MCF 10A (cell line): ENCODE data around the gene RGS3. TPM values are rescaled to one million over a fixed set of nuclear protein-coding genes. Genes with fewer than 3 reads are reported as not detected.

ENCODE experiments used
- BruUV-seq: library from RNA; stranded (reverse); fragments of 400-500 nt; replicated peaks from 2 replicates; lab custom pipeline; 2021; lab: Mats Ljungman, UMichigan
- CTCF ChIA-PET: fragments of 300-600 bp; sonication (Branson Sonifier 250); formaldehyde crosslinking; extraction: SDS; loops from one replicate; lab custom pipeline; 2021; ENCODE audit warnings: antibody characterized with exemption, inconsistent platforms; lab: Yijun Ruan, JAX
- POLR2A ChIA-PET: fragments of 300-600, 350-650 bp; sonication (Branson Sonifier 250); formaldehyde crosslinking; extraction: SDS; loops from one replicate; lab custom pipeline; 2020; ENCODE audit warnings: antibody characterized with exemption, inconsistent platforms; lab: Yijun Ruan, JAX
- DNase-seq: peaks from one replicate; pipeline ENCODE4 v3.0.0-alpha.2; 2018; ENCODE audit not compliant: unreplicated experiment
- H3K27ac Mint-ChIP-seq: one replicate; pipeline ENCODE4 v1.8.0; 2022; ENCODE audit warnings: mild to moderate bottlenecking, low read depth, mixed read lengths; ENCODE audit not compliant: unreplicated experiment
- H3K27me3 Mint-ChIP-seq: one replicate; pipeline ENCODE4 v1.8.0; 2022; ENCODE audit warnings: mixed read lengths; ENCODE audit not compliant: insufficient read depth, unreplicated experiment
- H3K36me3 Mint-ChIP-seq: one replicate; pipeline ENCODE4 v1.8.0; 2022; ENCODE audit warnings: mild to moderate bottlenecking, moderate library complexity, mixed read lengths; ENCODE audit not compliant: insufficient read depth, unreplicated experiment
- H3K4me1 Mint-ChIP-seq: one replicate; pipeline ENCODE4 v1.8.0; 2022; ENCODE audit warnings: mixed read lengths; ENCODE audit not compliant: insufficient read depth, unreplicated experiment
- H3K4me3 Mint-ChIP-seq: one replicate; pipeline ENCODE4 v1.8.0; 2022; ENCODE audit warnings: mild to moderate bottlenecking, moderate library complexity, mixed read lengths; ENCODE audit not compliant: unreplicated experiment
- H3K9me3 Mint-ChIP-seq: one replicate; pipeline ENCODE4 v1.8.0; 2022; ENCODE audit warnings: mixed read lengths; ENCODE audit not compliant: unreplicated experiment
- CTCF ChIP-seq: fragments of 200-600 bp; IDR thresholded peaks from one replicate; pipeline ENCODE4 v1.8.0; 2022; ENCODE audit warnings: antibody characterized with exemption, mild to moderate bottlenecking; ENCODE audit not compliant: unreplicated experiment
- intact Hi-C: fragments of 100-400 bp; cut with micrococcal nuclease; formaldehyde crosslinking; loops from 2 replicates; pipeline ENCODE4 v1.14.1; 2022
- total RNA-seq: library from RNA; stranded (reverse); gene quantifications from 2 replicates; pipeline ENCODE4 v1.2.3, GENCODE V29; 2022

The RGS3 gene
- total RNA-seq, 1 experiment from 2014 or later: 32.1 TPM

- no peak overlapping the region for H3K4me3 Mint-ChIP-seq
- TF ChIP-seq CTCF: no peak
- peaks cover 22% of the 10 kb centered on the region for H3K27me3 Mint-ChIP-seq
- POLR2A ChIA-PET: interaction anchor here (0.5 kb wide), 1 partner anchor 36 kb away, joined by 3 read pairs; no protein-coding TSS in a partner anchor
- no peak overlapping the region for H3K27ac Mint-ChIP-seq
- no peak for DNase-seq
- H3K4me1 Mint-ChIP-seq: no peaks in the 10 kb centered on the region
- BruUV-seq: no TSS peak
- no peaks in the 10 kb centered on the region for H3K36me3 Mint-ChIP-seq
- CTCF ChIA-PET: interaction anchor here (0.5 to 0.7 kb wide), 2 partner anchors 64 to 111 kb away, joined by 3 read pairs; no protein-coding TSS in a partner anchor
- H3K9me3 Mint-ChIP-seq: no peaks in the 10 kb centered on the region
- intact Hi-C loops: no loop called here
Observed at GRCh38 chr9:113479174-113479621, 15.7 kb downstream of the RGS3 start.

GRCh38 chr9:113480612-113481011 lies 17.1 kb downstream of the RGS3 start:
- Mint-ChIP-seq H3K27me3 (peaks cover 22% of the 10 kb centered on the region), H3K9me3 (no peaks in the 10 kb centered on the region), H3K27ac (no peak overlapping the region), H3K4me3 (no peak overlapping the region), H3K4me1 (no peaks in the 10 kb centered on the region), H3K36me3 (no peaks in the 10 kb centered on the region)
- no TSS peak for BruUV-seq
- intact Hi-C loops: no loop called here
- ChIA-PET CTCF (interaction anchor here (1.0 kb wide), 1 partner anchor 10 kb away, joined by 6 read pairs; no protein-coding TSS in a partner anchor), POLR2A (interaction anchor here (1.0 kb wide), 1 partner anchor 106 kb away, joined by 3 read pairs; no protein-coding TSS in a partner anchor)
- DNase-seq: no peak
- no peak for TF ChIP-seq CTCF

DNA sequence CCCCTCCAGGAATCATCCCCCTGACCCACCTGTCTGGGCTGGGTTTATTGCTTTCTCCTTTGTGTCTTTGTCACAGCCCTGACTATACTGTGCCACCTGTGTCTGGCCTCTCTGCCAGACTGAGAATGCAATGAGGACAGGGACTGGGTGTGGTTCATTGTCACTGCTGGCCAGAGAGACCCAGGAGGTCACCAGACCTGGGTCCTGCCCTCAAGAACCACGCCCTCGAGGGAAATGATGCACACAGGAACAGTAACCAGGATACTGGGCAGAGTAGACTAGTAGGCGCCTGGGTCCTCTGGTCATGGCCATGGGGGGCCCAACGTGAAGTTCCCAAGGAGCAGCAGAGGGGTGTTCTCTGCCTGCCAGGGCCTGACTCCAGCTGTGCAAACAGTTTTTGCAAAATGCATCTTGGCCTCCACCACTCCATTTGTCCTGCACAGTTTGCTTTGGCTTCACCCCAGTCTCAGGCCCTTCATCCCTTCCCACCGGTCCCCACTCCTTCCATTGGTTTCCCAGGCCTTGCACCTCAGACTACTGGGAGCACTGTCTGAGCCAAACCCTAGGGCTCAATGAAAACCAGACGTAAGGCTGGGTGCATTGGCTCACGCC lies 17.8 kb downstream of the RGS3 start:
- Mint-ChIP-seq H3K36me3 (no peaks in the 10 kb centered on the region), H3K4me3 (no peak overlapping the region), H3K27ac (no peak overlapping the region), H3K9me3 (no peaks in the 10 kb centered on the region), H3K27me3 (peaks cover 22% of the 10 kb centered on the region), H3K4me1 (no peaks in the 10 kb centered on the region)
- DNase-seq: no peak
- TF ChIP-seq CTCF: no peak
- ChIA-PET CTCF (interaction anchor here (0.6 kb wide), 1 partner anchor 370 kb away, joined by 3 read pairs; no protein-coding TSS in a partner anchor), POLR2A (no interaction called here)
- no TSS peak for BruUV-seq
- intact Hi-C loops: no loop called here

DNA sequence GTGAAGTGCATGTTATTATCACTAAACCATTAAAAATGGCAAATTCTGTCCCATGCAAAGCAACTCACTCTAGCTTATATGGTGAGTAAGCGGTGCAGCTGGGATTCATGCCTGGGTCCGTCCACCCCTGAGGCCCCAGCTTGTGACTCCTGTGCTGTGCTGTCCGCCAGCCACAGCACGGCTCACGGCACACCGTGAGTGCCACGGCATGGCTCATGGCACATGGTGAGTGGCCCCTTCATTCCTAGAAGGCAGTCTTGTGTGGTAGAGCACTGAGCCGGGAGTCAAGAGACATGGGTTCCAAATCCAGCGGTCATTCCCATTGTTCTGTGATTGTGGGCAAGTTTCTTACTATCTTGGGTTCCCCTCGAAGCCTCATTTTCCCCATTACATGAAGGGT lies 18.8 kb downstream of the RGS3 start:
- Mint-ChIP-seq H3K27ac (no peak overlapping the region), H3K4me1 (no peaks in the 10 kb centered on the region), H3K4me3 (no peak overlapping the region), H3K36me3 (no peaks in the 10 kb centered on the region), H3K9me3 (no peaks in the 10 kb centered on the region), H3K27me3 (peaks cover 22% of the 10 kb centered on the region)
- no TSS peak for BruUV-seq
- CTCF ChIA-PET: no interaction called here
- no peak for DNase-seq
- no peak for TF ChIP-seq CTCF
- POLR2A ChIA-PET: no interaction called here
- intact Hi-C loops: no loop called here
